ENCODE data around the gene KYNU. TPM values are rescaled to one million over a fixed set of nuclear protein-coding genes. Genes with fewer than 3 reads are reported as not detected.

Gene KYNU
- total and polyA plus RNA-seq, 9 of the 15 experiments (the other 6 are each of a cell fraction or from before 2014, with no cell fraction given), result 2.6 to 11.6 (median 7.2) TPM

DNA sequence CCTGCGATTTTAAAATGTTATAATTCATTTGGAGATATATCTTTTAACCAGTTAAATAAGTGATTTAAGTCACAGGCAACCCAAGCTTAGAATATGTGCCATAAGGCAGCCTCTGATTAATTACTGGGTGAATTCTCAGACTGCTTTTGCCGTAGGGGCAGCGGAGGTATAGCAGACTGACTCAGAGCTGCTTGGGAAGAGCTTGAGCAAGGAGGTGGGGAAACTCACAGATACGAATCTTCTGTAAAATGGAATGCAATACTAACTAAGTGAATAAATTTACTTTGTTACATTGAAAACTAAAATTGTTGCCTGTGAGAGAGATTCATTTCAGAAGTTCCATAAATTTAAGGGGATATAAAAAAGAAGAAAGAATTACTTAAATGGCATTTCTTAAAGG, 115.4 kb downstream of the KYNU start (continued):
- TF ChIP-seq, protein P1, sequence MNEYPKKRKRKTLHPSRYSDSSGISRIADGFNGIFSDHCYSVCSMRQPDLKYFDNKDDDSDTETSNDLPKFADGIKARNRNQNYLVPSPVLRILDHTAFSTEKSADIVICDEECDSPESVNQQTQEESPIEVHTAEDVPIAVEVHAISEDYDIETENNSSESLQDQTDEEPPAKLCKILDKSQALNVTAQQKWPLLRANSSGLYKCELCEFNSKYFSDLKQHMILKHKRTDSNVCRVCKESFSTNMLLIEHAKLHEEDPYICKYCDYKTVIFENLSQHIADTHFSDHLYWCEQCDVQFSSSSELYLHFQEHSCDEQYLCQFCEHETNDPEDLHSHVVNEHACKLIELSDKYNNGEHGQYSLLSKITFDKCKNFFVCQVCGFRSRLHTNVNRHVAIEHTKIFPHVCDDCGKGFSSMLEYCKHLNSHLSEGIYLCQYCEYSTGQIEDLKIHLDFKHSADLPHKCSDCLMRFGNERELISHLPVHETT (CRISPR knock-in tag; conservative IDR thresholded peaks at IDR 0.05 in 1 of 2, IDR thresholded peaks at IDR 0.05 in 1 of 2), result no peak
- TF ChIP-seq NR2C1 (IDR thresholded peaks at IDR 0.05) (no peak), NR2C1 (tag; IDR thresholded peaks at IDR 0.05) (no peak), LARP7 (IDR thresholded peaks at IDR 0.05) (no peak), SRSF7 (optimal IDR thresholded peaks at IDR 0.05; ENCODE audit: low read depth, low read length) (no peak), ADNP (tag; IDR thresholded peaks at IDR 0.05) (no peak)
- TF ChIP-seq, protein P2, sequence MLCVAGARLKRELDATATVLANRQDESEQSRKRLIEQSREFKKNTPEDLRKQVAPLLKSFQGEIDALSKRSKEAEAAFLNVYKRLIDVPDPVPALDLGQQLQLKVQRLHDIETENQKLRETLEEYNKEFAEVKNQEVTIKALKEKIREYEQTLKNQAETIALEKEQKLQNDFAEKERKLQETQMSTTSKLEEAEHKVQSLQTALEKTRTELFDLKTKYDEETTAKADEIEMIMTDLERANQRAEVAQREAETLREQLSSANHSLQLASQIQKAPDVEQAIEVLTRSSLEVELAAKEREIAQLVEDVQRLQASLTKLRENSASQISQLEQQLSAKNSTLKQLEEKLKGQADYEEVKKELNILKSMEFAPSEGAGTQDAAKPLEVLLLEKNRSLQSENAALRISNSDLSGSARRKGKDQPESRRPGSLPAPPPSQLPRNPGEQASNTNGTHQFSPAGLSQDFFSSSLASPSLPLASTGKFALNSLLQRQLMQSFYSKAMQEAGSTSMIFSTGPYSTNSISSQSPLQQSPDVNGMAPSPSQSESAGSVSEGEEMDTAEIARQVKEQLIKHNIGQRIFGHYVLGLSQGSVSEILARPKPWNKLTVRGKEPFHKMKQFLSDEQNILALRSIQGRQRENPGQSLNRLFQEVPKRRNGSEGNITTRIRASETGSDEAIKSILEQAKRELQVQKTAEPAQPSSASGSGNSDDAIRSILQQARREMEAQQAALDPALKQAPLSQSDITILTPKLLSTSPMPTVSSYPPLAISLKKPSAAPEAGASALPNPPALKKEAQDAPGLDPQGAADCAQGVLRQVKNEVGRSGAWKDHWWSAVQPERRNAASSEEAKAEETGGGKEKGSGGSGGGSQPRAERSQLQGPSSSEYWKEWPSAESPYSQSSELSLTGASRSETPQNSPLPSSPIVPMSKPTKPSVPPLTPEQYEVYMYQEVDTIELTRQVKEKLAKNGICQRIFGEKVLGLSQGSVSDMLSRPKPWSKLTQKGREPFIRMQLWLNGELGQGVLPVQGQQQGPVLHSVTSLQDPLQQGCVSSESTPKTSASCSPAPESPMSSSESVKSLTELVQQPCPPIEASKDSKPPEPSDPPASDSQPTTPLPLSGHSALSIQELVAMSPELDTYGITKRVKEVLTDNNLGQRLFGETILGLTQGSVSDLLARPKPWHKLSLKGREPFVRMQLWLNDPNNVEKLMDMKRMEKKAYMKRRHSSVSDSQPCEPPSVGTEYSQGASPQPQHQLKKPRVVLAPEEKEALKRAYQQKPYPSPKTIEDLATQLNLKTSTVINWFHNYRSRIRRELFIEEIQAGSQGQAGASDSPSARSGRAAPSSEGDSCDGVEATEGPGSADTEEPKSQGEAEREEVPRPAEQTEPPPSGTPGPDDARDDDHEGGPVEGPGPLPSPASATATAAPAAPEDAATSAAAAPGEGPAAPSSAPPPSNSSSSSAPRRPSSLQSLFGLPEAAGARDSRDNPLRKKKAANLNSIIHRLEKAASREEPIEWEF (CRISPR knock-in tag; IDR thresholded peaks at IDR 0.05), result no peak

All from K562 (cell line).